BJ (cell line): ENCODE measurements around the gene AKR1C1. TPM values are rescaled to one million over a fixed set of nuclear protein-coding genes. Genes with fewer than 3 reads are reported as not detected.
"Not testable (repeated sequence)": the region's sequence is repeated elsewhere in the genome, so short reads cannot be mapped to it uniquely, and the experiment has no call there.

ENCODE experiments used
- CTCF ChIA-PET: fragments of 350-600 bp; formaldehyde crosslinking; extraction: SDS; loops from one replicate; lab custom pipeline; 2021; ENCODE audit warnings: antibody characterized with exemption, inconsistent platforms; lab: Yijun Ruan, JAX
- POLR2A ChIA-PET: fragments of 300-600 bp; sonication (Branson Sonifier 250); formaldehyde crosslinking; extraction: SDS; loops from one replicate; lab custom pipeline; 2021; ENCODE audit warnings: antibody characterized with exemption; lab: Charles Lee
- DNase-seq: peaks from one replicate; pipeline ENCODE4 v3.0.0-alpha.2; 2011; ENCODE audit warnings: low read depth
- H3K27me3 ChIP-seq: 2 replicates; pipeline ENCODE4 v1.6.0; 2011; ENCODE audit warnings: low read length; ENCODE audit not compliant: control insufficient read depth, insufficient read depth
- H3K36me3 ChIP-seq: 2 replicates; pipeline ENCODE4 v1.5.1; 2011; ENCODE audit warnings: low read length; ENCODE audit not compliant: control insufficient read depth, insufficient read depth
- H3K4me3 ChIP-seq: 2 replicates; pipeline ENCODE4 v1.5.1; 2011; ENCODE audit warnings: low read depth, mild to moderate bottlenecking, control low read depth, low read length
- polyA plus RNA-seq: library from polyadenylated mRNA; depleted of rRNA; stranded (reverse); fragments of >200 nt; gene quantifications from 2 replicates; pipeline ENCODE4 v1.2.3, GENCODE V29; 2011
- TF ChIP-seq, protein P1 (sequence below): IDR thresholded peaks from 2 replicates; pipeline ENCODE4 v1.5.1; 2011; ENCODE audit warnings: low read depth, mild to moderate bottlenecking, control low read depth, inconsistent platforms, low read length, moderate library complexity; ENCODE audit not compliant: insufficient read depth

The AKR1C1 gene
- polyA plus RNA-seq, 1 experiment = 4.0 TPM

DNA sequence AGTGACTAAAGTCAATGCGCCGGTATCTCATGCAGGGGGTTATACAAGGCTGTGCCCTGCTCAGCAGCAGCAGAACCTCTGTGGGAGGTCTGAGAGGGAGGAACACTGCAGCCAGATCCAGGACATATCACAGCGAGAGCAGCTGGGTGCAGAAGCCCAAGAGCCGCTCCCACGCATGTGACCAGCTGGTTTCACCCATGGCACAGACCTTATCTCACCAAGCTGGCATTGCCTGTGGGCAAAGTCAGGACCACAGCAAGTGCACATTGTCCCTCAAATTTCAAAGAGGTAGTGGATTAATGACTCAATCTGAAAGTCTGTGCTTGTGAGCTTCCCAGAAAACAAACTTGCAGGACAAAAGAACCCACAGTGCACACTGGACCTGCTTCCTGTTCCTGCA is 31.6 kb upstream of the AKR1C1 start:
- no peak overlapping the region for H3K4me3 ChIP-seq
- H3K36me3 ChIP-seq = no peaks in the 10 kb centered on the region
- H3K27me3 ChIP-seq = no peaks in the 10 kb centered on the region
- TF ChIP-seq, protein P1, sequence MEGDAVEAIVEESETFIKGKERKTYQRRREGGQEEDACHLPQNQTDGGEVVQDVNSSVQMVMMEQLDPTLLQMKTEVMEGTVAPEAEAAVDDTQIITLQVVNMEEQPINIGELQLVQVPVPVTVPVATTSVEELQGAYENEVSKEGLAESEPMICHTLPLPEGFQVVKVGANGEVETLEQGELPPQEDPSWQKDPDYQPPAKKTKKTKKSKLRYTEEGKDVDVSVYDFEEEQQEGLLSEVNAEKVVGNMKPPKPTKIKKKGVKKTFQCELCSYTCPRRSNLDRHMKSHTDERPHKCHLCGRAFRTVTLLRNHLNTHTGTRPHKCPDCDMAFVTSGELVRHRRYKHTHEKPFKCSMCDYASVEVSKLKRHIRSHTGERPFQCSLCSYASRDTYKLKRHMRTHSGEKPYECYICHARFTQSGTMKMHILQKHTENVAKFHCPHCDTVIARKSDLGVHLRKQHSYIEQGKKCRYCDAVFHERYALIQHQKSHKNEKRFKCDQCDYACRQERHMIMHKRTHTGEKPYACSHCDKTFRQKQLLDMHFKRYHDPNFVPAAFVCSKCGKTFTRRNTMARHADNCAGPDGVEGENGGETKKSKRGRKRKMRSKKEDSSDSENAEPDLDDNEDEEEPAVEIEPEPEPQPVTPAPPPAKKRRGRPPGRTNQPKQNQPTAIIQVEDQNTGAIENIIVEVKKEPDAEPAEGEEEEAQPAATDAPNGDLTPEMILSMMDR = no peak
- CTCF ChIA-PET = interaction anchor here (0.5 to 1.4 kb wide), 2 partner anchors 82 to 171 kb away, joined by 3 to 4 read pairs; no protein-coding TSS in a partner anchor
- POLR2A ChIA-PET = no interaction called here
- no peak for DNase-seq

DNA sequence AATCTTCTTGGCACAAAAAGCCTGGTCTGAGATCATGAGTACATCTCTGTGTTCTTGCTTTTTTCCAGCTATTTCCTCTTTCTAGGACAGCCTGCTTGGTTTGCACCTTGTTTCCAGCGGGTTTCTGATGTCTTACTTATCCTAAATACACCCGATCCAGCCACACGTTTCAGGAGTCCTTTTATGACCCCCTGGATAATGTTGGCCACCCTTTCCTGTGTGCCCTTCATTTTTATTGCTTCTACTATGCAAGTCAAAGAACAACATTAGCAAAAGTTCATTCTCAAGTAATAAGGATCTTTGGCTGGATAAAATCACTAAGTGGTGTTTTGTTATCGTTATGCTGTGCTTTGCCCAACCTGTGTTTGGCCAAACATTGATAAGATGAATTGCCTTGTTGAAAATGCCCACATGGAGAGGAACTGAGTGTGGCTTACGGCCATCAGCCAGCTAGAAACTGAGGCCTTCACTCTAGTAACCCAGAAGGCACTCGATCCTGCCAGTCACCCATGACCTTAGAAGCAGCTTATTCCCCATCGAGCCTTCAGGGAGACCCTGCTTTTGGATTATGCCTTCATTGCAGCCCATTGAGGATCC is 28.7 kb upstream of the AKR1C1 start:
- Histone ChIP-seq H3K4me3 (no peak overlapping the region), H3K36me3 (no peaks in the 10 kb centered on the region), H3K27me3 (no peaks in the 10 kb centered on the region)
- TF ChIP-seq, protein P1 = no peak
- POLR2A ChIA-PET = no interaction called here
- no peak for DNase-seq
- CTCF ChIA-PET = interaction anchor here (1.7 kb wide), 1 partner anchor 84 kb away, joined by 7 read pairs; no protein-coding TSS in a partner anchor

DNA sequence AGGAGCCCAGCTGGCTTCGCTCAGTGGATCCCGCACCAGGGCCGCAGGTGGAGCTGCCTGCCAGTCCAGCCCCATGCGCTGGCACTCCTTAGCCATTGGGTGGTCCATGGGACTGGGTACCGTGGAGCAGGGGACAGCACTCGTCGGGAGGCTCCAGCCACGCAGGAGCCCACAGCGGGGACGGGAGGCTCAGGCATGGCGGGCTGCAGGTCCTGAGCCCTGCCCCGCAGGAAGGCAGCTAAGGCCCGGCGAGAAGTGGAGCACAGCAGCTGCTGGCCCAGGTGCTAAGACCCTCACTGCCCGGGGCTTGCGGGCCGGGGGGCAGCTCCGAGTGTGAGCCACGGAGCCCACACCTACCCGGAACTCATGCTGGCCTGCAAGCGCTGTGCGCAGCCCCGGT is 25.9 kb upstream of the AKR1C1 start:
- ChIA-PET POLR2A (no interaction called here), CTCF (no interaction called here)
- DNase-seq = no peak
- no peaks in the 10 kb centered on the region for H3K27me3 ChIP-seq
- no peaks in the 10 kb centered on the region for H3K36me3 ChIP-seq
- TF ChIP-seq, protein P1 = no peak
- H3K4me3 ChIP-seq = no peak overlapping the region

DNA sequence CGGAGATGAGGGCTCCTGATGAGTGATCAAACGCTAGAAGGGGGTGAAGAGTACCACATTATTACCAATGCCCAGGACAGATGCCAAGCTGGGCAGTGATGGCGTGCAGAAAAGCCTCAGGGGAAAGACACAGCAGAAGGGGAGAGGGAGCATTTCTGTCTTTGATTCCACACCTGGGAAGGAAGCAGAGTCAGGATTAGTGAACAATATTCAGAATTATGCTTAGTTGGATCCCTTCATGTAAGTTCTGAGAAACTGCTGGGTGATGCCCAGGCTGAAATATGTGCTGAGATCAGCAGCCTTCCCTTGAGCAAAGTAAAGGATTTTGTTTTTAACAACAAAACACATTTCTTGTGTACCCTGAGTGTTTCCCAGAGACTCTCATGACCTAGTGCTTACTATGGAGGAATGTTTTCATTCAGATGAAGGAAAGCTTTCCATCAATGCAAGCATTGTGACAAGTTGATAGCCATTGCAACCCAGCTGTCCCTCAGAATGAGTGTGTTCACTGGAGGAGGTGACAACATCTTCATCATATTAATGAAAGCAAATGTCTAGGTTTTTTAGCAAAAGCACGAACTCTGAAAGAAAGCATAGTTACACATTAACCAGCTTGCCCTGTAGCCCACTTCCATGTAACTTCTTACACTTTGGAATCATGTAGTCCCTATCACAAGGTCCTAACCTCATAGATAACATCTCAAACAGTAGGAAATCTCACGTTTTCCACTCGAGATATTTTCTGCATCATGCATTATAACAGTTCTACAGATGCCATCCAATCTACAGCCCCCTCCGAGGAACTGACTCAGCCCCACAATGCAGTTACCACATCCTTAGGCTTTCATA is 23.8 kb upstream of the AKR1C1 start:
- no peak for DNase-seq
- ChIA-PET POLR2A (no interaction called here), CTCF (interaction anchor here (1.0 to 1.2 kb wide), 2 partner anchors 14 to 90 kb away, joined by 3 to 5 read pairs; no protein-coding TSS in a partner anchor)
- TF ChIP-seq, protein P1 = no peak
- Histone ChIP-seq H3K4me3 (no peak overlapping the region), H3K36me3 (no peaks in the 10 kb centered on the region), H3K27me3 (no peaks in the 10 kb centered on the region)

DNA sequence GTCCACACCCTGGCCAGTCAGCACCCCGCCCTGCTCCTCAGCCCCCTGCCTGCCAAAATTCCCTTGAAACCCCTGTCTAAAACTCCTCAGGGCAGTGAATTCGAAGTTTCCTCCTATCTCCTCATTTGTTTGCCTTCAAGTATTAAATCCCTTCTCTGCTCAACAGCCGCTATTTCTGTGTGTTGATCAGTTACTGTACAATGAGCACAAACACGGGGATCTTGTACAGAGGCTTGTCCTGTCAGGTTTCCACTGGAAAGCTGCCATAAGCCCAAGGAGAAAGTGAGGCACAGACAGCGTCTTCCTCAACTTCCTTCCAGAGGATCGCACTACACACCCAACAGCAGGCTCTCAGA is 23.2 kb upstream of the AKR1C1 start:
- H3K36me3 ChIP-seq, DNase-seq, H3K27me3 ChIP-seq, H3K4me3 ChIP-seq, POLR2A ChIA-PET, CTCF ChIA-PET: not testable (repeated sequence)

DNA sequence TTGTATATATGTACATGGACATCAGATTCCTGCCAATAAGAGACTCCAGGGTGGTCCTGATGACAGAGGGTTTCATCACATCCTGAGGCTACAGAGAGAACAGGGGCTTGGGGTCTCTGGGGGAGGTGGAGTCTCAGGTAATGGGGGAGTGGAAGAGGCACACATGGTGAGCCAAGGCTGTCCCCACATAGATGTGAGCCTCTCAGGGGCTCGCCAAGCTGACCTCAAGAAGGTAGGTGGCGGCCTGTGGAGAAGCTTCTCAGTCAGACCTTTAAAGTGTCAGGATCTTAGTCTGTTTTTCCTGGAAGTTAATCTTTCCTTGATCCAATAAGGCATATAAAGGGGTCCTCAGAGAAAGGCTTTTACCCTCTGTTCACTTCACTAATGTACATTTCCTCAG is 22.3 kb upstream of the AKR1C1 start:
- H3K4me3 ChIP-seq, H3K36me3 ChIP-seq, DNase-seq, POLR2A ChIA-PET, H3K27me3 ChIP-seq: not testable (repeated sequence)
- CTCF ChIA-PET = interaction anchor here (1.4 kb wide), 1 partner anchor 92 kb away, joined by 11 read pairs; no protein-coding TSS in a partner anchor
